IPS DF 6.9 (cell line): Measurements from ENCODE around the gene SYDE2.
"Not testable (repeated sequence)": the region's sequence is repeated elsewhere in the genome, so short reads cannot be mapped to it uniquely, and the experiment has no call there.

Source experiments
- DNase-seq: peaks from one replicate; pipeline ENCODE4 v3.0.0-alpha.2; 2013; ENCODE audit warnings: low read depth, low spot score
- H3K27ac ChIP-seq: one replicate; pipeline ENCODE4 v1.5.1; 2013; ENCODE audit warnings: low read length, control low read depth
- H3K27me3 ChIP-seq: 2 replicates; pipeline ENCODE4 v1.6.1; 2013; ENCODE audit warnings: mild to moderate bottlenecking, low read length; ENCODE audit not compliant: control insufficient read depth, insufficient read depth
- H3K36me3 ChIP-seq: 2 replicates; pipeline ENCODE4 v1.6.1; 2013; ENCODE audit warnings: low read length; ENCODE audit not compliant: control insufficient read depth, insufficient read depth
- H3K4me1 ChIP-seq: 2 replicates; pipeline ENCODE4 v1.6.1; 2013; ENCODE audit warnings: low read length; ENCODE audit not compliant: control insufficient read depth, insufficient read depth
- H3K4me3 ChIP-seq: 2 replicates; pipeline ENCODE4 v1.5.1; 2013; ENCODE audit warnings: mild to moderate bottlenecking, low read length
- H3K9me3 ChIP-seq: 2 replicates; pipeline ENCODE4 v1.6.1; 2013; ENCODE audit warnings: low read length, inconsistent platforms; ENCODE audit not compliant: control insufficient read depth, insufficient read depth
- WGBS: extraction: QIAGEN DNeasy Blood & Tissue Kit; methylation state at CpG from one replicate; pipeline ENCODE4 v1.1.7; 2013; ENCODE audit warnings: mixed read lengths, missing lambda C conversion rate; ENCODE audit not compliant: insufficient read length, insufficient coverage; 5-methylcytosine and 5-hydroxymethylcytosine counted together

Gene SYDE2

DNA sequence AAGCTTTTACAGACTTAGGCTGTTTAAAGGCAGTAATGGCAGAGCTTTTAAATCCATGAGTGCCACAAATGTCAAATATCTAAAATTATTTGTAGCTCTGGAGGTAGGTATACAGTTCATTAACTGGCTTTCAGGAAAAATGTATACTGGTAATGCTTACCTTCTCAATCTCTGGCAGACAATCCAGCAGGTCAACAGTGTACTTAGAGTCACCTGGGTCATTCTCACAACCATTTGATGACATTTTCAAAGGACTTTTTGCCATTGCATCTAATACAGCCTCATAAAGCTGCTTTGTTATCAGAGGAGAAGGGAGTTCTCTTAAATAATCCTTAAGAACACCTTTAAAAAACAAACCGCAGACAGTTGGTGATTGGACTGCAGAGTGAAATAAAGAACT is 31.9 kb downstream of the SYDE2 start:
- Histone ChIP-seq H3K9me3 (no peaks in the 10 kb centered on the region), H3K36me3 (no peaks in the 10 kb centered on the region)

DNA sequence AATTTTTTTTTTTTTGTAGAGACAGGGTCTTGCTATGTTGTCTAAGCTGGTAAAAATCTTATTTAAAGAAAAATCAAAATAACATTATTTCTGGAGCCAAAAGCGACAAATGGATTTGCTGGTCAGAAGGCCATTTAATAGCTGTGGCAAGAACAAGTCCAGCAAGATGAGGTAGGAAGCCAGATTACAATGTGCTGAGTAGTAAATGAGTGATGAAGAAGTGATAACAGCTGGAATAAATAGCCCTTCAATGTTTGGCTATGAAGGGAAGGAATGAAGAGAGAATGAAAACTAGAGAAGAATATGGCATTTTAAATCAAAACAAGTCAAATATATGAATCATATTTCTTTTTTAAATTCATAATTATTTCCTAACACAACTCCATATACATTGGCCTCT is 34.5 kb downstream of the SYDE2 start:
- Histone ChIP-seq H3K4me3 (no peak overlapping the region), H3K36me3 (no peaks in the 10 kb centered on the region), H3K27ac (no peak overlapping the region), H3K9me3 (no peaks in the 10 kb centered on the region), H3K4me1 (no peaks in the 10 kb centered on the region), H3K27me3 (no peaks in the 10 kb centered on the region)
- no peak for DNase-seq
- no CpG with 5 or more reads among the region's 1 CpG for WGBS

More for the DNA sequence above, 31.9 kb downstream of the SYDE2 start:
- no CpG with 5 or more reads among the region's 1 CpG for WGBS
- no peak for DNase-seq
- H3K4me3 ChIP-seq: no peak overlapping the region
- H3K27ac ChIP-seq: no peak overlapping the region
- H3K27me3 ChIP-seq: no peaks in the 10 kb centered on the region
- H3K4me1 ChIP-seq: no peaks in the 10 kb centered on the region

DNA sequence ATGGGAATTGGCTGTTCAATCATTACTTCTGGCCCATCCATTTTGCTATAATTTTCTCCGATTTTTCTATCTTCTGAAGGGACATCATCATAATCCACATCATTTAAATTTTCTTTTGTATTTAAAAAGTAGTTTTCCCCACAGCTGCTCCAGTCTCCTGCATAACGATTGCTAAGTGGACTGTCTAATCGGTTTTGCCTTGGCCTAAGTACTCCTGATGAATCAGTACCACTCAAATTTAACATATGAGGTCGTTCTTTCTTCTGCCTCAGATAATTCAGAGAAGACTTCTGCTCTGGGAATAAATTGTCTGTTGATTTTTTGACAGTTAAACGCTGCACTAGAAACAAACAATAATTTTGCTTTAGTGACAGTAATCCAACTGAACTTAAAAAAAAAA is 41.9 kb downstream of the SYDE2 start:
- no peak for DNase-seq
- Histone ChIP-seq H3K27me3 (no peaks in the 10 kb centered on the region), H3K9me3 (no peaks in the 10 kb centered on the region), H3K4me3 (no peak overlapping the region), H3K4me1 (no peaks in the 10 kb centered on the region), H3K27ac (no peak overlapping the region), H3K36me3 (no peaks in the 10 kb centered on the region)
- WGBS: no CpG with 5 or more reads among the region's 5 CpGs

DNA sequence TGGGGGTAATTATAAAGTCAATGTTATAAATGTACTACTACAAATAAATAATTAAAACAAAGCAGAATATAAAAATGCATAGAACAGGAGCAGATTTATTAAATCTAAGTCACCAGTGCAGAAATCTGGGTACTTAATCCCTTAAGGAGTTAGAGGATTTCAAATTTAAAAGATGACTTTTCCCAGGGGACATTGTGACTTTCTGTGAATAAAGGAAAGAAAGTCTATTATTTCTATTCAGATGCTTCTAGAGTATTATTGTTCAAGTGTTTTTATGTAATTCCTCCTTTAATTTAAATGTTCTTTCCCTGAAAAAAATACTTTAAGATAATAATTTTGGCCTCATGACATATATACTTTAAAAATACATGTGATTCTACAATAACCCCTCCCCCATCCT is 43.4 kb downstream of the SYDE2 start:
- Histone ChIP-seq H3K4me1 (no peaks in the 10 kb centered on the region), H3K36me3 (no peaks in the 10 kb centered on the region), H3K27me3 (no peaks in the 10 kb centered on the region), H3K9me3 (no peaks in the 10 kb centered on the region), H3K4me3 (no peak overlapping the region), H3K27ac (no peak overlapping the region)
- DNase-seq: no peak

DNA sequence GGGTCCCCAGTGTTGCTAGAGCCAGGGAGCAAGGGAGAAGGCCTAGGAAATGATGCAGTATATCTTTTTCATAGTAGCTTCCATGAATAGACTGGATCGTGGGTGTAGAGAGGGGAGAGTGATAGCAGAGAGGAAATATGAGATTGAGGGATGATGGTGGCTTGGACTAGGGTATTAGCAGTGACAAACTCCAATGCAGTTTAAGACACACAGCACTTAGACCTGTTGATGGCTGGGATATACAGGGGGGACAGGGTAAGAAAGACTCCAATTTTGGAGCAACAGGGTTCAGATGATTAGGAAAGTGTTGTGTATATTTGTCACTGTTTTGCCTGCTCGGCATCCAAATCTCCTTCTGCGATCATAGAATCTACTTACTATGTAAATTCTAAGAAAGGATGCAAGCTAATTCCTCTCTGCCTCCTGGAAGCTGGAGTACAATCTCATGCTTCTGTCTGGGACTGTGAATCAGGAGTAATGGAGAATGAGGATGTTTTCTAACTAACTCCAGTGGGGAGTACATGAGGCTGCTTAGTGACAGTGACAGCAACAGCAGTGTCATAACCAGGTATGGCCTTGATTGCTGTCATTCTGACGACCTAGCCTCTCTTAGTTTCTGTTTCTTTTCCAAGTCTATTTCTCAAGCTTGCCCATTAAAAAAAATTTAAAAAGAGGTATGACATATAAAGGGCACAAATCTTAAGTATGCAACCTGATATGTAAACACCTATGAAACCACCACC is 47.5 kb downstream of the SYDE2 start:
- no CpG with 5 or more reads among the region's 4 CpGs for WGBS
- H3K27ac ChIP-seq: no peak overlapping the region
- DNase-seq: no peak

DNA sequence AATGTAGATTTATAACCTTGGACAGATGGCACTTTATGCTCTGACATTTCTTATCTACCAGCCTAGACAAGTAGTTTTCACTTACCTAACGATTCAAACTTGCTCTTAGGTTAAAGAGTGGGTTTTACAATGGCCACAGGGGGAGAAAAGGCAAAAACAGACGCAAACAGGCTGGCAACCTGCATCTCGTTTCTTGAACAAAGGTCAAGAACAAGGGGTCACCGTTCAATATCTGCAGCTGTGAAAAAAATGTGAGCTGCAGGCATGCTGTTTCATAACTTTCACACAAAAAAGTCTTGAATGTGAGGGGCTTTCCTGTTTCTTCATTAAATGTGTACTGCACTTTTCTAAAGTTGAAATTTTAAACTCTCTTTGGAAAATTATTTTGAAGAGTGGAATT is 49.4 kb downstream of the SYDE2 start:
- Histone ChIP-seq H3K36me3 (no peaks in the 10 kb centered on the region), H3K9me3 (no peaks in the 10 kb centered on the region), H3K4me3 (no peak overlapping the region), H3K27ac (no peak overlapping the region), H3K27me3 (no peaks in the 10 kb centered on the region), H3K4me1 (peaks cover 2% of the 10 kb centered on the region)
- WGBS: no CpG with 5 or more reads among the region's 4 CpGs
- DNase-seq: no peak

More for the DNA sequence above, 47.5 kb downstream of the SYDE2 start:
- no peaks in the 10 kb centered on the region for H3K27me3 ChIP-seq
- no peaks in the 10 kb centered on the region for H3K36me3 ChIP-seq
- H3K9me3 ChIP-seq: no peaks in the 10 kb centered on the region
- no peak overlapping the region for H3K4me3 ChIP-seq
- H3K4me1 ChIP-seq: peaks cover 1% of the 10 kb centered on the region

DNA sequence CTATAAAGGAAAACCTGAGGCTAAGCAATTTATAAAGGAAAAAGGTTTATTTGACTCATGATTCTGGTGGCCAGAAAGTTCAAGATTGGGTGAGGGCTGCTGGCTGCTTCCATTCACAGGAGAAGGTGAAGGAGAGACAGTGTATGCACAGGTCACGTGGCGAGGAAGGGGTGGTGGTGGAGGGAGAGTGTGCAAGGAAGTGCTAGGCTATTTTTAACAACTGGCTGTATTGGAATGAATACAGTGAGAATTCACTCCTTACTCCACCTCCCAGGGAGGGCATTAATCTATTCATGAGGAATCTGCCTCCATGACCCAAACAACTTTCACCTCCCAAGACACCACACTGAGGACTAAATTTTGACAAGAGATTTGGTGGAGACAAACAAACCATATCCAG is 51.0 kb downstream of the SYDE2 start:
- H3K9me3 ChIP-seq: no peaks in the 10 kb centered on the region
- H3K27ac ChIP-seq: no peak overlapping the region
- DNase-seq: no peak
- H3K27me3 ChIP-seq: no peaks in the 10 kb centered on the region
- peaks cover 2% of the 10 kb centered on the region for H3K4me1 ChIP-seq
- H3K4me3 ChIP-seq: no peak overlapping the region
- H3K36me3 ChIP-seq: no peaks in the 10 kb centered on the region
- WGBS: no CpG with 5 or more reads among the region's 2 CpGs

DNA sequence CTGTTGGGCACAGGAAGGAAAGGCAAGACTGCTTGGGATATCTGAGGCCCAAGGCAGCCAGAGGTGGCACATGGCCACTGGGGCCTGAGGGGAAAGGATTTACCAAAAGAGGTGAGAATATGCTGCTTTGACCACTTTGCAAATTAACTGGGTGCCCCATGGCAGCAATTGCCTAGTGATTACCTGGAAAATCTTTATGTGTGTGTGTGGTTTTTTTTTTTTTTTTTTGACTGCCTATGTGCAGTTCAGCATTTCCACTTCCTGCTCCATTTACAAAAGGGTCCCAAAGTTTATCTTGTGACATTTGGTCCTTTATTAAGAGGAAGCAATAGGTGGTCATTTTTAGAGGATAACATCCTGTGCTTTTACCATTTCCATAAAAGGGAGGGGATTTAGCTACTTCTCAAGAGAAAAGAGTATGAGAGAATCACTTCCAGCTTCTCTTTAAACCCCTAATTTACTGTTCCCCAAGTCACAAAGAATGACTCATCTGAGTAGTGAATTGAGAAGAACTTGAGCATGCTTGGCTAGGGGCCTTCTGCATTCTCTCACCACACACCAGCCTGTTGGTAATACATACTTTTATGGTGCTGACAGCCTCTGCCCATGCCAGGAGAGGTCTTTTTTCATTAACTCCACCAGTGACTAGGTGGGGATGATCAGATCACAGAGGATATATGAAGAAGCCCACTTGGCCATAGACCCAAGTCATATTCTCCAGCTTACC is 52.1 kb downstream of the SYDE2 start:
- no peak overlapping the region for H3K27ac ChIP-seq
- no peak for DNase-seq

DNA sequence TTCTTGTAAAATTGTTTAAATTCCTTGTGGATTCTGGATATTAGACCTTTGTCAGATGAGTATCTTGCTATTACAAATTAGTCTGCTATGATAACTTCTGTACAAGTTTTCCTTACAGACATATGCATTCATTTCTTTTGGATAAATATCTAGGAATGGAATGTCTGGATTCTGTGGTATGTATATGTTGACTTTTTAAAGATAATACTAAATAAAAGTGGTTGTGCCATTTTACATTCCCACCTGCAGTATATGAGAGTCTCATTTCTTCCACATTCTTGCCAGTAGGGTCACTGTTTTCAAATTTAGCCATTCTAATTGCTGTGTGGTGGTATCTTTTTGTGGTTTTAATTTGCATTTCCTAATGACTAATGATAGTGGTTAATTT is 53.9 kb downstream of the SYDE2 start:
- Histone ChIP-seq H3K27me3 (no peaks in the 10 kb centered on the region), H3K9me3 (no peaks in the 10 kb centered on the region), H3K36me3 (no peaks in the 10 kb centered on the region), H3K4me3 (no peak overlapping the region), H3K27ac (no peak overlapping the region), H3K4me1 (peaks cover 2% of the 10 kb centered on the region)
- no peak for DNase-seq

More for the DNA sequence above, 52.1 kb downstream of the SYDE2 start:
- Histone ChIP-seq H3K27me3 (no peaks in the 10 kb centered on the region), H3K4me3 (no peak overlapping the region), H3K9me3 (no peaks in the 10 kb centered on the region), H3K4me1 (peaks cover 2% of the 10 kb centered on the region), H3K36me3 (no peaks in the 10 kb centered on the region)

DNA sequence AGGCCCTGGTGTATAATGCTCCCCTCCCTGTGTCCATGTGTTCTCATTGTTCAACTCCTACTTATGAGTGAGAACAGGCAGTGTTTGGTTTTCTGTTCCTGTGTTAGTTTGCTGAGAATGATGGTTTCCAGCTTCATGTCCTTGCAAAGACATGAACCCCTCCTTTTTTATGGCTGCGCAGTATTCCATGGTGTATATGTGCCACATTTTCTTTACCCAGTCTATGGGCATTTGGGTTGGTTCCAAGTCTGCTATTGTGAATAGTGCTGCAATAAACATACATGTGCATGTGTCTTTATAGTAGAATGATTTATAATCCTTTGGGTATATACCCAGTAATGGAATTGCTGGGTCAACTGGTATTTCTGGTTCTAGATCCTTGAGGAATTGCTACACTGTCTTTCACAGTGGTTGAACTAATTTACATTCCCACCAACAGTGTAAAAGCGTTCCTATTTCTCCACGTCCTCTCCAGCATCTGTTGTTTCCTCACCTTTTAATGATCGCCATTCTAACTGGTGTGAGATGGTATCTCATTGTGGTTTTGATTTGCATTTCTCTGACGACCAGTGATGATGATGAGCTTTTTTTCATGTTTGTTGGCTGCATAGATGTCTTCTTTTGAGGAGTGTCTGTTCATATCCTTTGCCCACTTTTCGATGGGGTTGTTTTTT is 54.4 kb downstream of the SYDE2 start:
- H3K27me3 ChIP-seq, H3K4me3 ChIP-seq, H3K27ac ChIP-seq, H3K9me3 ChIP-seq, H3K36me3 ChIP-seq, H3K4me1 ChIP-seq, DNase-seq: not testable (repeated sequence)
- no CpG with 5 or more reads among the region's 6 CpGs for whole genome bisulfite sequencing
